B cell (primary cell): Measurements from ENCODE around the gene MYH14. TPM values are rescaled to one million over a fixed set of nuclear protein-coding genes. Genes with fewer than 3 reads are reported as not detected.

Experiments used
- ATAC-seq: fragments of 200-7000 bp; cut with Tn5 transposase; one replicate; pipeline ENCODE4 v1.10.0; 2021; ENCODE audit warnings: low read depth, mild to moderate bottlenecking, moderate number of reproducible peaks, moderate library complexity
- CTCF ChIA-PET: fragments of 350-600 bp; sonication (Branson Sonifier 250); formaldehyde crosslinking; loops from one replicate; lab custom pipeline; 2021; ENCODE audit warnings: antibody characterized with exemption, inconsistent platforms; lab: Charles Lee
- POLR2A ChIA-PET: fragments of 350-600 bp; sonication (Branson Sonifier 250); formaldehyde crosslinking; loops from one replicate; lab custom pipeline; 2021; ENCODE audit warnings: antibody characterized with exemption; lab: Charles Lee
- DNase-seq: peaks from one replicate; pipeline ENCODE4 v3.0.0; 2013
- H2AFZ ChIP-seq: 2 replicates; pipeline ENCODE4 v1.6.1; 2012; ENCODE audit warnings: mild to moderate bottlenecking, low read depth, low read length; ENCODE audit not compliant: insufficient read depth, poor library complexity, severe bottlenecking
- H3K27ac ChIP-seq, 2 donors: 1 replicate in 1 of 2; 2 replicates in 1 of 2; pipeline ENCODE4 v1.5.1; 2012 to 2013; ENCODE audit warnings: low read length in 2 of 2, mild to moderate bottlenecking in 2 of 2, moderate library complexity in 1 of 2
- H3K27me3 ChIP-seq, 4 experiments: fragments of 200-600 bp in 1 of 4; sonication (generic) in 1 of 4; replicated peaks in 1 of 4; 1 replicate in 2 of 4; 2 replicates in 2 of 4; pipeline versions ENCODE4 v1.6.1 to v1.7.0; 2013 to 2016; ENCODE audit warnings: low read length in 3 of 4, mild to moderate bottlenecking in 2 of 4, mixed read lengths in 1 of 4, moderate library complexity in 1 of 4; ENCODE audit not compliant: insufficient read depth in 4 of 4, control insufficient read depth in 3 of 4; ENCODE audit errors: control extremely low read depth in 1 of 4
- H3K36me3 ChIP-seq, 2 experiments: replicated peaks in 1 of 2; 1 replicate in 1 of 2; 2 replicates in 1 of 2; pipeline versions ENCODE4 v1.6.1 to v1.7.1; 2013; ENCODE audit warnings: low read length in 1 of 2; ENCODE audit not compliant: insufficient read depth in 2 of 2, control insufficient read depth in 1 of 2; ENCODE audit errors: control extremely low read depth in 1 of 2, extremely low read depth in 1 of 2
- H3K4me1 ChIP-seq, 2 donors: fragments of 200-600 bp in 1 of 2; sonication (generic) in 1 of 2; 1 replicate in 1 of 2; 2 replicates in 1 of 2; pipeline versions ENCODE4 v1.5.1 to v1.6.1; 2013 to 2017; ENCODE audit warnings: low read length in 2 of 2; ENCODE audit not compliant: control insufficient read depth in 2 of 2, insufficient read depth in 2 of 2
- H3K4me2 ChIP-seq: replicated peaks from 2 replicates; pipeline ENCODE3; 2012; ENCODE audit warnings: mild to moderate bottlenecking, low read depth, low read length; ENCODE audit not compliant: poor library complexity, severe bottlenecking
- H3K4me3 ChIP-seq, 5 experiments: fragments of 200-600 bp in 1 of 5; sonication (generic) in 1 of 5; 1 replicate in 3 of 5; 2 replicates in 2 of 5; pipeline versions ENCODE4 v1.5.1 to v1.7.0; 2011 to 2016; ENCODE audit warnings: low read length in 4 of 5, mild to moderate bottlenecking in 4 of 5, low read depth in 2 of 5, control low read depth in 1 of 5, moderate library complexity in 1 of 5; ENCODE audit not compliant: insufficient read depth in 1 of 5; ENCODE audit errors: control extremely low read depth in 1 of 5, extremely low read depth in 1 of 5
- H3K79me2 ChIP-seq: fragments of 200-600 bp; sonication (generic); one replicate; pipeline ENCODE4 v1.6.0; 2016; ENCODE audit warnings: low read length; ENCODE audit not compliant: control insufficient read depth, insufficient read depth
- H3K9ac ChIP-seq: fragments of 200-600 bp; sonication (generic); 2 replicates; pipeline ENCODE4 v1.6.1; 2017; ENCODE audit warnings: mild to moderate bottlenecking, low read length, moderate library complexity
- H3K9me3 ChIP-seq, 3 donors: one replicate each; pipeline versions ENCODE4 v1.6.1 to v1.7.1; 2013; ENCODE audit warnings: low read length in 2 of 3; ENCODE audit not compliant: control insufficient read depth in 2 of 3, insufficient read depth in 1 of 3; ENCODE audit errors: control extremely low read depth in 1 of 3
- H4K20me1 ChIP-seq: 2 replicates; pipeline ENCODE4 v1.6.0; 2012; ENCODE audit warnings: mild to moderate bottlenecking, low read length; ENCODE audit not compliant: insufficient read depth, control insufficient read depth, poor library complexity, severe bottlenecking
- H3K27ac Mint-ChIP-seq: one replicate; pipeline ENCODE4 v1.8.0; 2021; ENCODE audit warnings: mixed read lengths
- H3K27me3 Mint-ChIP-seq: one replicate; pipeline ENCODE4 v1.8.0; 2021; ENCODE audit warnings: mixed read lengths
- H3K4me1 Mint-ChIP-seq: one replicate; pipeline ENCODE4 v1.8.0; 2021; ENCODE audit warnings: mixed read lengths
- H3K4me3 Mint-ChIP-seq: one replicate; pipeline ENCODE4 v1.8.0; 2021; ENCODE audit warnings: mixed read lengths
- H3K9me3 Mint-ChIP-seq: one replicate; pipeline ENCODE4 v1.8.0; 2022; ENCODE audit warnings: mixed read lengths; ENCODE audit not compliant: insufficient read depth
- CTCF ChIP-seq: fragments of 200-600 bp; IDR thresholded peaks from one replicate; pipeline ENCODE4 v1.8.0; 2022; ENCODE audit warnings: antibody characterized with exemption, mild to moderate bottlenecking
- EZH2 ChIP-seq: IDR thresholded peaks from 2 replicates; pipeline ENCODE4 v1.6.1; 2012; ENCODE audit warnings: borderline replicate concordance, low read depth, mild to moderate bottlenecking, moderate library complexity, low read length; ENCODE audit not compliant: insufficient read depth, poor library complexity, severe bottlenecking
- WGBS: methylation state at CpG from one replicate; pipeline ENCODE4 v1.1.5; 2013; ENCODE audit warnings: missing lambda C conversion rate; ENCODE audit not compliant: insufficient coverage; 5-methylcytosine and 5-hydroxymethylcytosine counted together
- intact Hi-C: fragments of 100-400 bp; cut with micrococcal nuclease; formaldehyde crosslinking; loops from one replicate; pipeline ENCODE4 v1.10.0; 2022
- polyA plus RNA-seq: library from polyadenylated mRNA; depleted of rRNA; stranded (reverse); fragments of >200 nt; gene quantifications from 2 replicates; pipeline ENCODE4 v1.2.3, GENCODE V29; 2012
- total RNA-seq, 2 donors: library from RNA; stranded (reverse); fragments of 120-200 nt in 1 of 2; gene quantifications; 1 replicate in 1 of 2; 2 replicates in 1 of 2; pipeline versions ENCODE4 v1.2.3 to v1.2.4, GENCODE V29; 2013 to 2022

The MYH14 gene
- total and polyA plus RNA-seq, 2 donors (not counting 1 experiment from before 2014, with no cell fraction given): not detected

GRCh38 chr19:50321831-50322230, 118.4 kb downstream of the MYH14 start:
- POLR2A ChIA-PET: interaction anchor here (0.6 to 0.7 kb wide), 2 partner anchors 41 kb away, joined by 5 to 11 read pairs; no protein-coding TSS in a partner anchor

GRCh38 chr19:50322234-50322633, 118.8 kb downstream of the MYH14 start:
- H3K9me3 Mint-ChIP-seq: no peaks in the 10 kb centered on the region
- no peak overlapping the region for H3K27ac Mint-ChIP-seq
- Histone ChIP-seq H3K9ac (no peak overlapping the region), H3K4me3 (no peak overlapping the region), H3K27me3 (peaks cover 0 to 4% (median 0%) of the 10 kb centered on the region in 4 experiments), H3K4me2 (no peak overlapping the region), H3K27ac (no peak overlapping the region), H3K79me2 (peaks cover 11% of the 10 kb centered on the region), H3K4me1 (peaks cover 17 to 20% of the 10 kb centered on the region in 2 donors), H3K9me3 (peaks cover 0 to 19% (median 0%) of the 10 kb centered on the region in 3 donors), H3K36me3 (peaks cover 0 to 3% of the 10 kb centered on the region in 2 experiments), H2AFZ (no peak overlapping the region), H4K20me1 (peaks cover 33% of the 10 kb centered on the region)
- intact Hi-C loops: no loop called here
- CTCF ChIA-PET: no interaction called here
- no peak for TF ChIP-seq CTCF
- TF ChIP-seq EZH2: no peak
- 91% methylated on average over 12 of the region's 12 CpGs for WGBS
- peaks cover 23% of the 10 kb centered on the region for H3K4me1 Mint-ChIP-seq
- H3K4me3 Mint-ChIP-seq: no peak overlapping the region
- POLR2A ChIA-PET: no interaction called here
- DNase-seq (no peak), ATAC-seq (no peak)
- peaks cover 7% of the 10 kb centered on the region for H3K27me3 Mint-ChIP-seq

More at GRCh38 chr19:50321831-50322230, 118.4 kb downstream of the MYH14 start:
- Mint-ChIP-seq H3K4me1 (peaks cover 19% of the 10 kb centered on the region), H3K4me3 (no peak overlapping the region), H3K27me3 (peaks cover 3% of the 10 kb centered on the region), H3K27ac (no peak overlapping the region), H3K9me3 (no peaks in the 10 kb centered on the region)
- Histone ChIP-seq H3K4me3 (no peak overlapping the region), H3K4me2 (no peak overlapping the region), H3K27ac (no peak overlapping the region), H4K20me1 (peaks cover 29% of the 10 kb centered on the region), H2AFZ (no peak overlapping the region), H3K9ac (no peak overlapping the region), H3K9me3 (peaks cover 0 to 19% (median 0%) of the 10 kb centered on the region in 3 donors), H3K36me3 (peaks cover 0 to 3% of the 10 kb centered on the region in 2 experiments), H3K27me3 (peaks cover 0 to 2% (median 0%) of the 10 kb centered on the region in 4 experiments), H3K79me2 (peaks cover 7% of the 10 kb centered on the region), H3K4me1 (peaks cover 12 to 16% of the 10 kb centered on the region in 2 donors)
- ATAC-seq (no peak), DNase-seq (no peak)
- CTCF ChIA-PET: no interaction called here
- intact Hi-C loops: no loop called here
- TF ChIP-seq EZH2: no peak
- no peak for TF ChIP-seq CTCF
- 78% methylated on average over 3 of the region's 4 CpGs for WGBS
